A549 (cell line): ENCODE results near the gene FMO3. TPM values are rescaled to one million over a fixed set of nuclear protein-coding genes. Genes with fewer than 3 reads are reported as not detected.

Experiments used
- ATAC-seq, 2 experiments: fragments of 200-7000 bp in 1 of 2; fragments of >200 bp in 1 of 2; cut with Nextera tagmentation in 1 of 2; cut with Tn5 transposase in 1 of 2; 3 replicates each; pipeline versions ENCODE4 v1.8.0 to v1.9.1; 2018 to 2020; ENCODE audit warnings: mild to moderate bottlenecking in 1 of 2, moderate library complexity in 1 of 2
- CTCF ChIA-PET: fragments of 300-600 bp; sonication (Branson Sonifier 250); formaldehyde crosslinking; extraction: SDS; loops from one replicate; lab custom pipeline; 2021; ENCODE audit warnings: antibody characterized with exemption, inconsistent platforms; lab: Yijun Ruan, JAX
- POLR2A ChIA-PET: fragments of 350-600 bp; formaldehyde crosslinking; extraction: SDS; loops from one replicate; lab custom pipeline; 2021; ENCODE audit warnings: antibody characterized with exemption, inconsistent platforms; lab: Yijun Ruan, JAX
- DNase-seq, 2 experiments: peaks; one replicate each; pipeline versions ENCODE4 v3.0.0 to v3.0.0-alpha.2; 2011 to 2016; ENCODE audit warnings: low read depth in 1 of 2, low spot score in 1 of 2
- FAIRE-seq: peaks from 2 replicates; lab custom pipeline; 2011; peaks lifted over from hg19 to GRCh38; lab: Jason Lieb, UNC
- H3K27ac ChIP-seq, 2 experiments: fragments of >200 bp; sonication (Bioruptor Twin); formaldehyde crosslinking; 3 replicates each; pipeline ENCODE4 v1.5.1; 2016 to 2017
- H3K4me1 ChIP-seq: fragments of >200 bp; sonication (Bioruptor Twin); formaldehyde crosslinking; 3 replicates; pipeline ENCODE4 v1.6.1; 2016
- H3K4me2 ChIP-seq: fragments of >200 bp; sonication (Bioruptor Twin); formaldehyde crosslinking; 3 replicates; pipeline ENCODE4 v1.6.1; 2016
- H3K4me3 ChIP-seq: fragments of >200 bp; sonication (Bioruptor Twin); formaldehyde crosslinking; 3 replicates; pipeline ENCODE4 v1.5.1; 2016
- H3K9me3 ChIP-seq: fragments of >200 bp; sonication (Bioruptor Twin); formaldehyde crosslinking; 3 replicates; pipeline ENCODE4 v1.6.1; 2016
- ATOH8 ChIP-seq: fragments of 250-450 bp; sonication (Bioruptor Pico); IDR thresholded peaks from 2 replicates; pipeline ENCODE4 v1.5.0; 2020; ENCODE audit warnings: low read depth, mild to moderate bottlenecking, moderate library complexity
- BHLHE40 ChIP-seq: IDR thresholded peaks from 2 replicates; pipeline ENCODE4 v1.6.1; 2012; ENCODE audit warnings: low read depth, low read length, inconsistent platforms
- CBX2 ChIP-seq: fragments of 200-600 bp; sonication (generic); IDR thresholded peaks from 2 replicates; pipeline ENCODE4 v1.6.1; 2016; ENCODE audit warnings: low read depth, mild to moderate bottlenecking, borderline replicate concordance
- CBX8 ChIP-seq: fragments of 200-600 bp; sonication (generic); IDR thresholded peaks from 2 replicates; pipeline ENCODE4 v1.6.1; 2016
- EP300 ChIP-seq, 2 experiments: fragments of >200 bp; sonication (Bioruptor Twin); formaldehyde crosslinking; IDR thresholded peaks; 2 replicates in 1 of 2; 3 replicates in 1 of 2; pipeline ENCODE4 v1.6.1; 2016 to 2017
- FOSB ChIP-seq: fragments of 250-450 bp; sonication (Bioruptor Pico); IDR thresholded peaks from 2 replicates; pipeline ENCODE4 v1.5.0; 2020; ENCODE audit warnings: mild to moderate bottlenecking, moderate library complexity
- JUNB ChIP-seq: fragments of >200 bp; sonication (Bioruptor Twin); formaldehyde crosslinking; IDR thresholded peaks from 2 replicates; pipeline ENCODE4 v1.6.1; 2016
- KDM5A ChIP-seq: fragments of 200-600 bp; sonication (generic); IDR thresholded peaks from 2 replicates; pipeline ENCODE4 v1.6.1; 2016; ENCODE audit warnings: antibody characterized with exemption, mild to moderate bottlenecking
- NFE2L2 ChIP-seq: fragments of 150-350 bp; conservative IDR thresholded peaks from 2 replicates; pipeline ENCODE4 v1.6.1; 2014; ENCODE audit warnings: low read length
- POLR2AphosphoS2 ChIP-seq: conservative IDR thresholded peaks from 2 replicates; pipeline ENCODE4 v1.6.1; 2012; ENCODE audit warnings: low read length, improper control_type of control experiment, inconsistent platforms
- RAD21 ChIP-seq, 2 experiments: fragments of >200 bp in 1 of 2; sonication (Bioruptor Twin) in 1 of 2; formaldehyde crosslinking in 1 of 2; IDR thresholded peaks in 1 of 2; conservative IDR thresholded peaks in 1 of 2; 2 replicates in 1 of 2; 3 replicates in 1 of 2; pipeline ENCODE4 v1.6.1; 2012 to 2018; ENCODE audit warnings: inconsistent platforms in 1 of 2
- RCOR1 ChIP-seq: fragments of 150-350 bp; IDR thresholded peaks from 2 replicates; pipeline ENCODE4 v1.6.1; 2014; ENCODE audit warnings: antibody characterized with exemption, low read length, low read depth
- USF2 ChIP-seq: fragments of 450-650 bp; IDR thresholded peaks from 2 replicates; pipeline ENCODE4 v1.6.1; 2014; ENCODE audit warnings: antibody characterized with exemption
- ZFP36 ChIP-seq: fragments of 450-650 bp; IDR thresholded peaks from 2 replicates; pipeline ENCODE4 v1.6.1; 2014; ENCODE audit warnings: borderline replicate concordance; ENCODE audit not compliant: partially characterized antibody
- WGBS: methylation state at CpG from one replicate; pipeline ENCODE4 v1.1.6; 2017; ENCODE audit errors: missing lambda C conversion rate; 5-methylcytosine and 5-hydroxymethylcytosine counted together
- polyA plus RNA-seq, 4 experiments: library from polyadenylated mRNA; depleted of rRNA in 3 of 4; stranded (reverse); fragments of >200 nt; fragmentation: RNase III in 1 of 4; extraction: RNeasy Plus Mini Kit Qiagen cat#74134 plus additional on column Dnase treatment in 1 of 4; gene quantifications; 2 replicates in 3 of 4; 3 replicates in 1 of 4; pipeline ENCODE4 v1.2.3, GENCODE V29; 2011 to 2017
- TF ChIP-seq, protein P1 (sequence below): fragments of >200 bp; sonication (Bioruptor Twin); formaldehyde crosslinking; IDR thresholded peaks from 2 replicates; pipeline ENCODE4 v1.6.1; 2016
- TF ChIP-seq, protein P2 (sequence below): IDR thresholded peaks from 2 replicates; pipeline ENCODE4 v1.6.1; 2012
- TF ChIP-seq, protein P3 (sequence below): fragments of >200 bp; sonication (Bioruptor Twin); formaldehyde crosslinking; IDR thresholded peaks from 3 replicates; pipeline ENCODE4 v1.5.1; 2016
- TF ChIP-seq, protein P4 (sequence below): fragments of 250-450 bp; sonication (Bioruptor Pico); IDR thresholded peaks from 2 replicates; pipeline ENCODE4 v1.5.0; 2021; ENCODE audit warnings: mild to moderate bottlenecking, moderate library complexity, borderline replicate concordance
- TF ChIP-seq, protein P5 (sequence below): fragments of 200-600 bp; sonication (generic); IDR thresholded peaks from 2 replicates; pipeline ENCODE4 v1.6.1; 2016; ENCODE audit warnings: antibody characterized with exemption, mild to moderate bottlenecking, moderate library complexity
- TF ChIP-seq, protein P6 (sequence below): fragments of 150-350 bp; IDR thresholded peaks from 2 replicates; pipeline ENCODE4 v1.6.1; 2014; ENCODE audit warnings: low read depth, mild to moderate bottlenecking, low read length

The FMO3 gene
- polyA plus RNA-seq, 2 of the 4 experiments (the other 2 are of a cell fraction): not detected

- FAIRE-seq (no peak), ATAC-seq (no peak), DNase-seq (no peak)
- POLR2A ChIA-PET: no interaction called here
- no peaks in the 10 kb centered on the region for H3K9me3 ChIP-seq
- TF ChIP-seq USF2 (no peak), EP300 (IDR thresholded peaks at IDR 0.05) (no peak)
- no peaks in the 10 kb centered on the region for H3K4me1 ChIP-seq
- H3K4me2 ChIP-seq: no peak overlapping the region
- H3K27ac ChIP-seq: no peak overlapping the region
- CTCF ChIA-PET: interaction anchor here (0.9 kb wide), 1 partner anchor 123 kb away, joined by 3 read pairs; no protein-coding TSS in a partner anchor
- no peak overlapping the region for H3K4me3 ChIP-seq
Measured at GRCh38 chr1:171122299-171122698, 31.6 kb downstream of the FMO3 start.

- ChIA-PET POLR2A (no interaction called here), CTCF (no interaction called here)
- TF ChIP-seq CBX2 (no peak), CBX8 (no peak), RAD21 (conservative IDR thresholded peaks at IDR 0.05 in 1 of 2, IDR thresholded peaks at IDR 0.05 in 1 of 2) (no peak), ATOH8 (CRISPR knock-in tag) (no peak)
- TF ChIP-seq, protein P1, sequence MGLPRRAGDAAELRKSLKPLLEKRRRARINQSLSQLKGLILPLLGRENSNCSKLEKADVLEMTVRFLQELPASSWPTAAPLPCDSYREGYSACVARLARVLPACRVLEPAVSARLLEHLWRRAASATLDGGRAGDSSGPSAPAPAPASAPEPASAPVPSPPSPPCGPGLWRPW: no peak
- Histone ChIP-seq H3K4me2 (no peak overlapping the region), H3K9me3 (no peaks in the 10 kb centered on the region), H3K4me3 (no peak overlapping the region), H3K4me1 (no peaks in the 10 kb centered on the region), H3K27ac (no peak overlapping the region)
- FAIRE-seq: no peak
- no peak for ATAC-seq
- no peak for DNase-seq
Measured at GRCh38 chr1:171122893-171123292, 32.2 kb downstream of the FMO3 start.

- CTCF ChIA-PET: no interaction called here
- Histone ChIP-seq H3K4me2 (no peak overlapping the region), H3K4me1 (no peaks in the 10 kb centered on the region), H3K9me3 (no peaks in the 10 kb centered on the region), H3K27ac (no peak overlapping the region), H3K4me3 (no peak overlapping the region)
- FAIRE-seq: no peak
- TF ChIP-seq, protein P2, sequence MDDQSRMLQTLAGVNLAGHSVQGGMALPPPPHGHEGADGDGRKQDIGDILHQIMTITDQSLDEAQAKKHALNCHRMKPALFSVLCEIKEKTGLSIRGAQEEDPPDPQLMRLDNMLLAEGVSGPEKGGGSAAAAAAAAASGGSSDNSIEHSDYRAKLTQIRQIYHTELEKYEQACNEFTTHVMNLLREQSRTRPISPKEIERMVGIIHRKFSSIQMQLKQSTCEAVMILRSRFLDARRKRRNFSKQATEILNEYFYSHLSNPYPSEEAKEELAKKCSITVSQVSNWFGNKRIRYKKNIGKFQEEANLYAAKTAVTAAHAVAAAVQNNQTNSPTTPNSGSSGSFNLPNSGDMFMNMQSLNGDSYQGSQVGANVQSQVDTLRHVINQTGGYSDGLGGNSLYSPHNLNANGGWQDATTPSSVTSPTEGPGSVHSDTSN: no peak
- TF ChIP-seq, protein P3, sequence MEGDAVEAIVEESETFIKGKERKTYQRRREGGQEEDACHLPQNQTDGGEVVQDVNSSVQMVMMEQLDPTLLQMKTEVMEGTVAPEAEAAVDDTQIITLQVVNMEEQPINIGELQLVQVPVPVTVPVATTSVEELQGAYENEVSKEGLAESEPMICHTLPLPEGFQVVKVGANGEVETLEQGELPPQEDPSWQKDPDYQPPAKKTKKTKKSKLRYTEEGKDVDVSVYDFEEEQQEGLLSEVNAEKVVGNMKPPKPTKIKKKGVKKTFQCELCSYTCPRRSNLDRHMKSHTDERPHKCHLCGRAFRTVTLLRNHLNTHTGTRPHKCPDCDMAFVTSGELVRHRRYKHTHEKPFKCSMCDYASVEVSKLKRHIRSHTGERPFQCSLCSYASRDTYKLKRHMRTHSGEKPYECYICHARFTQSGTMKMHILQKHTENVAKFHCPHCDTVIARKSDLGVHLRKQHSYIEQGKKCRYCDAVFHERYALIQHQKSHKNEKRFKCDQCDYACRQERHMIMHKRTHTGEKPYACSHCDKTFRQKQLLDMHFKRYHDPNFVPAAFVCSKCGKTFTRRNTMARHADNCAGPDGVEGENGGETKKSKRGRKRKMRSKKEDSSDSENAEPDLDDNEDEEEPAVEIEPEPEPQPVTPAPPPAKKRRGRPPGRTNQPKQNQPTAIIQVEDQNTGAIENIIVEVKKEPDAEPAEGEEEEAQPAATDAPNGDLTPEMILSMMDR: no peak
- TF ChIP-seq FOSB (CRISPR knock-in tag) (no peak), ZFP36 (no peak), NFE2L2 (no peak), RCOR1 (no peak), EP300 (IDR thresholded peaks at IDR 0.05) (no peak), JUNB (no peak), POLR2AphosphoS2 (no peak), BHLHE40 (no peak), KDM5A (no peak), CBX2 (no peak)
- TF ChIP-seq, protein P4, sequence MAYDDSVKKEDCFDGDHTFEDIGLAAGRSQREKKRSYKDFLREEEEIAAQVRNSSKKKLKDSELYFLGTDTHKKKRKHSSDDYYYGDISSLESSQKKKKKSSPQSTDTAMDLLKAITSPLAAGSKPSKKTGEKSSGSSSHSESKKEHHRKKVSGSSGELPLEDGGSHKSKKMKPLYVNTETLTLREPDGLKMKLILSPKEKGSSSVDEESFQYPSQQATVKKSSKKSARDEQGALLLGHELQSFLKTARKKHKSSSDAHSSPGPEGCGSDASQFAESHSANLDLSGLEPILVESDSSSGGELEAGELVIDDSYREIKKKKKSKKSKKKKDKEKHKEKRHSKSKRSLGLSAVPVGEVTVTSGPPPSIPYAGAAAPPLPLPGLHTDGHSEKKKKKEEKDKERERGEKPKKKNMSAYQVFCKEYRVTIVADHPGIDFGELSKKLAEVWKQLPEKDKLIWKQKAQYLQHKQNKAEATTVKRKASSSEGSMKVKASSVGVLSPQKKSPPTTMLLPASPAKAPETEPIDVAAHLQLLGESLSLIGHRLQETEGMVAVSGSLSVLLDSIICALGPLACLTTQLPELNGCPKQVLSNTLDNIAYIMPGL (CRISPR knock-in tag): no peak
- TF ChIP-seq, protein P5, sequence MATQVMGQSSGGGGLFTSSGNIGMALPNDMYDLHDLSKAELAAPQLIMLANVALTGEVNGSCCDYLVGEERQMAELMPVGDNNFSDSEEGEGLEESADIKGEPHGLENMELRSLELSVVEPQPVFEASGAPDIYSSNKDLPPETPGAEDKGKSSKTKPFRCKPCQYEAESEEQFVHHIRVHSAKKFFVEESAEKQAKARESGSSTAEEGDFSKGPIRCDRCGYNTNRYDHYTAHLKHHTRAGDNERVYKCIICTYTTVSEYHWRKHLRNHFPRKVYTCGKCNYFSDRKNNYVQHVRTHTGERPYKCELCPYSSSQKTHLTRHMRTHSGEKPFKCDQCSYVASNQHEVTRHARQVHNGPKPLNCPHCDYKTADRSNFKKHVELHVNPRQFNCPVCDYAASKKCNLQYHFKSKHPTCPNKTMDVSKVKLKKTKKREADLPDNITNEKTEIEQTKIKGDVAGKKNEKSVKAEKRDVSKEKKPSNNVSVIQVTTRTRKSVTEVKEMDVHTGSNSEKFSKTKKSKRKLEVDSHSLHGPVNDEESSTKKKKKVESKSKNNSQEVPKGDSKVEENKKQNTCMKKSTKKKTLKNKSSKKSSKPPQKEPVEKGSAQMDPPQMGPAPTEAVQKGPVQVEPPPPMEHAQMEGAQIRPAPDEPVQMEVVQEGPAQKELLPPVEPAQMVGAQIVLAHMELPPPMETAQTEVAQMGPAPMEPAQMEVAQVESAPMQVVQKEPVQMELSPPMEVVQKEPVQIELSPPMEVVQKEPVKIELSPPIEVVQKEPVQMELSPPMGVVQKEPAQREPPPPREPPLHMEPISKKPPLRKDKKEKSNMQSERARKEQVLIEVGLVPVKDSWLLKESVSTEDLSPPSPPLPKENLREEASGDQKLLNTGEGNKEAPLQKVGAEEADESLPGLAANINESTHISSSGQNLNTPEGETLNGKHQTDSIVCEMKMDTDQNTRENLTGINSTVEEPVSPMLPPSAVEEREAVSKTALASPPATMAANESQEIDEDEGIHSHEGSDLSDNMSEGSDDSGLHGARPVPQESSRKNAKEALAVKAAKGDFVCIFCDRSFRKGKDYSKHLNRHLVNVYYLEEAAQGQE: no peak
- TF ChIP-seq, protein P6, sequence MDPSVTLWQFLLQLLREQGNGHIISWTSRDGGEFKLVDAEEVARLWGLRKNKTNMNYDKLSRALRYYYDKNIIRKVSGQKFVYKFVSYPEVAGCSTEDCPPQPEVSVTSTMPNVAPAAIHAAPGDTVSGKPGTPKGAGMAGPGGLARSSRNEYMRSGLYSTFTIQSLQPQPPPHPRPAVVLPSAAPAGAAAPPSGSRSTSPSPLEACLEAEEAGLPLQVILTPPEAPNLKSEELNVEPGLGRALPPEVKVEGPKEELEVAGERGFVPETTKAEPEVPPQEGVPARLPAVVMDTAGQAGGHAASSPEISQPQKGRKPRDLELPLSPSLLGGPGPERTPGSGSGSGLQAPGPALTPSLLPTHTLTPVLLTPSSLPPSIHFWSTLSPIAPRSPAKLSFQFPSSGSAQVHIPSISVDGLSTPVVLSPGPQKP: no peak
- WGBS: under 1% methylated on average over 4 of the region's 4 CpGs
- ATAC-seq: no peak
- DNase-seq: no peak
- POLR2A ChIA-PET: no interaction called here
Measured at GRCh38 chr1:171126504-171126903, 35.8 kb downstream of the FMO3 start.
